SHP77 treated with DMSO at 0.1 percent for 48 hours (cell line): ENCODE data around the gene SGMS1.
"Not testable (repeated sequence)": the region's sequence is repeated elsewhere in the genome, so short reads cannot be mapped to it uniquely, and the experiment has no call there.

Experiments used
- DNase-seq: peaks from one replicate; lab custom pipeline; 2025; lab: John Stamatoyannopoulos, UW

The SGMS1 gene

GRCh38 chr10:50623663-50624412 is at the start of gene SGMS1:
TSS of gene SGMS1 (minus strand) at chr10:50623956. CDS start at chr10:50344114, 279,842 bp downstream.
- no peak for DNase-seq

GRCh38 chr10:50672152-50672551 is 48.4 kb upstream of the SGMS1 start:
- DNase-seq: not testable (repeated sequence)

GRCh38 chr10:50671645-50672044 is 47.9 kb upstream of the SGMS1 start:
- DNase-seq: not testable (repeated sequence)

- not testable (repeated sequence) for DNase-seq
Measured at GRCh38 chr10:50669957-50670356, 46.2 kb upstream of the SGMS1 start.

- DNase-seq: not testable (repeated sequence)
Measured at GRCh38 chr10:50667353-50667752, 43.6 kb upstream of the SGMS1 start.

- not testable (repeated sequence) for DNase-seq
Measured at GRCh38 chr10:50662420-50662819, 38.7 kb upstream of the SGMS1 start.

GRCh38 chr10:50661563-50661962 is 37.8 kb upstream of the SGMS1 start:
- DNase-seq: not testable (repeated sequence)

- peak; percentile 13 for DNase-seq
Measured at GRCh38 chr10:50659865-50660730, 36.3 kb upstream of the SGMS1 start.

GRCh38 chr10:50659016-50659864 is 35.5 kb upstream of the SGMS1 start:
- not testable (repeated sequence) for DNase-seq

GRCh38 chr10:50658165-50658564 is 34.4 kb upstream of the SGMS1 start:
- no peak for DNase-seq

- DNase-seq: no peak
Measured at GRCh38 chr10:50653758-50654157, 30.0 kb upstream of the SGMS1 start.

- no peak for DNase-seq
Measured at GRCh38 chr10:50653142-50653541, 29.4 kb upstream of the SGMS1 start.

GRCh38 chr10:50651808-50652207 is 28.1 kb upstream of the SGMS1 start:
- no peak for DNase-seq

GRCh38 chr10:50650481-50650880 is 26.7 kb upstream of the SGMS1 start:
- no peak for DNase-seq

GRCh38 chr10:50648935-50649227 is 25.1 kb upstream of the SGMS1 start:
- no peak for DNase-seq

GRCh38 chr10:50648089-50648934 is 24.6 kb upstream of the SGMS1 start:
- no peak for DNase-seq

- DNase-seq: not testable (repeated sequence)
Measured at GRCh38 chr10:50647350-50647749, 23.6 kb upstream of the SGMS1 start.

GRCh38 chr10:50645236-50645635 is 21.5 kb upstream of the SGMS1 start:
- no peak for DNase-seq

GRCh38 chr10:50641626-50642025 is 17.9 kb upstream of the SGMS1 start:
- no peak for DNase-seq

GRCh38 chr10:50640238-50640637 is 16.5 kb upstream of the SGMS1 start:
- no peak for DNase-seq
